WTC11 (cell line): ENCODE measurements around the gene PRKD1. TPM values are rescaled to one million over a fixed set of nuclear protein-coding genes. Genes with fewer than 3 reads are reported as not detected.

ENCODE experiments used
- ATAC-seq: fragments of 200-7000 bp; cut with Tn5 transposase; 2 replicates; pipeline ENCODE4 v1.10.0; 2021; ENCODE audit warnings: mild to moderate bottlenecking, moderate library complexity
- CTCF ChIA-PET: fragments of 300-600 bp; sonication (Branson Sonifier 250); formaldehyde crosslinking; loops from one replicate; lab custom pipeline; 2021; ENCODE audit warnings: antibody characterized with exemption; lab: Charles Lee
- POLR2A ChIA-PET: fragments of 350-600 bp; sonication (Branson Sonifier 250); formaldehyde crosslinking; loops from one replicate; lab custom pipeline; 2021; ENCODE audit warnings: antibody characterized with exemption; lab: Charles Lee
- DNase-seq: peaks from one replicate; pipeline ENCODE4 v3.0.0; 2021; ENCODE audit warnings: low spot score
- H3K27ac Mint-ChIP-seq: 2 replicates; pipeline ENCODE4 v1.8.0; 2021; ENCODE audit warnings: mixed read lengths
- H3K27me3 Mint-ChIP-seq: 2 replicates; pipeline ENCODE4 v1.8.0; 2021; ENCODE audit warnings: low read depth, mild to moderate bottlenecking, moderate library complexity, mixed read lengths
- H3K36me3 Mint-ChIP-seq: 2 replicates; pipeline ENCODE4 v1.8.0; 2021; ENCODE audit warnings: mixed read lengths
- H3K4me1 Mint-ChIP-seq: 2 replicates; pipeline ENCODE4 v1.8.0; 2022; ENCODE audit warnings: mixed read lengths
- H3K4me3 Mint-ChIP-seq: 2 replicates; pipeline ENCODE4 v1.8.0; 2021; ENCODE audit warnings: mild to moderate bottlenecking, moderate library complexity, mixed read lengths
- H3K9me3 Mint-ChIP-seq: 2 replicates; pipeline ENCODE4 v1.8.0; 2021; ENCODE audit warnings: mixed read lengths
- EMX1 ChIP-seq: fragments of 250-450 bp; sonication (Bioruptor Pico); IDR thresholded peaks from 2 replicates; pipeline ENCODE4 v1.8.0; 2021; ENCODE audit warnings: mild to moderate bottlenecking
- ETV6 ChIP-seq: sonication (generic); formaldehyde crosslinking; IDR thresholded peaks from 2 replicates; pipeline ENCODE4 v1.8.1; 2022; ENCODE audit warnings: mild to moderate bottlenecking, missing genetic modification reagents
- FOXP1 ChIP-seq: sonication (generic); formaldehyde crosslinking; IDR thresholded peaks from 2 replicates; pipeline ENCODE4 v1.8.0; 2022; ENCODE audit warnings: missing genetic modification reagents, mild to moderate bottlenecking, moderate library complexity, borderline replicate concordance
- GABPB1 ChIP-seq: sonication (generic); formaldehyde crosslinking; IDR thresholded peaks from 2 replicates; pipeline ENCODE4 v1.8.1; 2023; ENCODE audit warnings: mild to moderate bottlenecking, missing genetic modification reagents
- GTF2I ChIP-seq: fragments of 250-450 bp; sonication (Bioruptor Pico); conservative IDR thresholded peaks from 2 replicates; pipeline ENCODE4 v1.4.0; 2021; ENCODE audit warnings: mild to moderate bottlenecking
- NFE2L1 ChIP-seq: sonication (generic); formaldehyde crosslinking; IDR thresholded peaks from 2 replicates; pipeline ENCODE4 v1.8.1; 2023; ENCODE audit warnings: missing genetic modification reagents
- NR2C2 ChIP-seq: sonication (generic); formaldehyde crosslinking; IDR thresholded peaks from 2 replicates; pipeline ENCODE4 v1.8.0; 2022; ENCODE audit warnings: mild to moderate bottlenecking, missing genetic modification reagents
- SP1 ChIP-seq: sonication (generic); formaldehyde crosslinking; conservative IDR thresholded peaks from 2 replicates; pipeline ENCODE4 v1.8.1; 2022; ENCODE audit warnings: missing genetic modification reagents
- TEAD1 ChIP-seq: sonication (generic); formaldehyde crosslinking; IDR thresholded peaks from 2 replicates; pipeline ENCODE4 v1.8.0; 2022; ENCODE audit warnings: mild to moderate bottlenecking, missing genetic modification reagents
- total RNA-seq: library from RNA; stranded (reverse); gene quantifications from 3 replicates; pipeline ENCODE4 v1.2.3, GENCODE V29; 2021
- TF ChIP-seq, protein P1 (sequence below): fragments of 250-450 bp; sonication (Bioruptor Pico); IDR thresholded peaks from 2 replicates; pipeline ENCODE4 v1.9.0; 2021; ENCODE audit warnings: mild to moderate bottlenecking
- TF ChIP-seq, protein P2 (sequence below): fragments of 250-450 bp; sonication (Bioruptor Pico); IDR thresholded peaks from 2 replicates; pipeline ENCODE4 v1.9.0; 2021; ENCODE audit warnings: mild to moderate bottlenecking, borderline replicate concordance
- TF ChIP-seq, protein P3 (sequence below): sonication (generic); formaldehyde crosslinking; IDR thresholded peaks from 2 replicates; pipeline ENCODE4 v1.8.1; 2023; ENCODE audit warnings: mild to moderate bottlenecking, missing genetic modification reagents, borderline replicate concordance
- TF ChIP-seq, protein P4 (sequence below): sonication (generic); formaldehyde crosslinking; conservative IDR thresholded peaks from 2 replicates; pipeline ENCODE4 v1.8.1; 2022; ENCODE audit warnings: mild to moderate bottlenecking, missing genetic modification reagents
- TF ChIP-seq, protein P5 (sequence below): sonication (generic); formaldehyde crosslinking; IDR thresholded peaks from 2 replicates; pipeline ENCODE4 v1.8.0; 2022; ENCODE audit warnings: mild to moderate bottlenecking, missing genetic modification reagents

Gene PRKD1
- total RNA-seq, 1 experiment from 2014 or later: 7.6 TPM

DNA sequence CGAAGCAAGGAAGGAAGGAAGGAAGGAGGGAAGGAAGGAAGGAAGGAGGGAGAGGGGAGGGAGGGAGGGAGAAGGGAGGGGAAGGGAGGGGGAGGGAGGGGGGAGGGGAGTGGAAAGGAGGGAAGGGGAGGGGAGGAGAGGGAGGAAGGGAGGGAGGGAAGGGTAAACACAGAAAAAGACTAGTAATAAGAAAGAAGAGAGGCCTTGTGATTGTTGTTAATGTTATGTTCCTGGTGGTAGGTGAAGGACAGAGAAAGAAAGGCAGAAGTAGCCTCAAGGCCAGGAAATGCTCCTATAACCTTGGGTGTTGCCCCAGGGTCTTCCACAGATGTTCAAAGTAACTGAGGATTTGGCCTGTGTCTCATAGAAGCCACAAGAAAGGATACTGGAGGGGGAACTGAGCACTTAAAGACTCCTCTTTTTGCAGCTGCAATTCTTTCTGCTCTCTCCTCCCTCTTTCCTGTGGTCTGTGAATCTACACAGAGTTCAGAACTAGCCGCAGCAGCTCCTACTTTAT is 164.2 kb downstream of the PRKD1 start:
- ChIA-PET CTCF (interaction anchor here (0.6 kb wide), 2 partner anchors 29 to 37 kb away, joined by 3 to 5 read pairs; no protein-coding TSS in a partner anchor), POLR2A (no interaction called here)
- Mint-ChIP-seq H3K36me3 (no peaks in the 10 kb centered on the region; the same call in 1 of the 2 replicates), H3K4me3 (no peak overlapping the region), H3K27ac (peak overlapping the region; percentile 93), H3K27me3 (no peaks in the 10 kb centered on the region), H3K9me3 (peaks cover 6% of the 10 kb centered on the region; the same call in 1 of the 2 replicates), H3K4me1 (peaks cover 39% of the 10 kb centered on the region)
- ATAC-seq (no peak), DNase-seq (no peak)
- no peak for TF ChIP-seq GTF2I (CRISPR knock-in tag)
- TF ChIP-seq EMX1 (CRISPR knock-in tag): no peak
- no peak for TF ChIP-seq SP1
- TF ChIP-seq TEAD1 (CRISPR knock-in tag): no peak
- TF ChIP-seq, protein P1, sequence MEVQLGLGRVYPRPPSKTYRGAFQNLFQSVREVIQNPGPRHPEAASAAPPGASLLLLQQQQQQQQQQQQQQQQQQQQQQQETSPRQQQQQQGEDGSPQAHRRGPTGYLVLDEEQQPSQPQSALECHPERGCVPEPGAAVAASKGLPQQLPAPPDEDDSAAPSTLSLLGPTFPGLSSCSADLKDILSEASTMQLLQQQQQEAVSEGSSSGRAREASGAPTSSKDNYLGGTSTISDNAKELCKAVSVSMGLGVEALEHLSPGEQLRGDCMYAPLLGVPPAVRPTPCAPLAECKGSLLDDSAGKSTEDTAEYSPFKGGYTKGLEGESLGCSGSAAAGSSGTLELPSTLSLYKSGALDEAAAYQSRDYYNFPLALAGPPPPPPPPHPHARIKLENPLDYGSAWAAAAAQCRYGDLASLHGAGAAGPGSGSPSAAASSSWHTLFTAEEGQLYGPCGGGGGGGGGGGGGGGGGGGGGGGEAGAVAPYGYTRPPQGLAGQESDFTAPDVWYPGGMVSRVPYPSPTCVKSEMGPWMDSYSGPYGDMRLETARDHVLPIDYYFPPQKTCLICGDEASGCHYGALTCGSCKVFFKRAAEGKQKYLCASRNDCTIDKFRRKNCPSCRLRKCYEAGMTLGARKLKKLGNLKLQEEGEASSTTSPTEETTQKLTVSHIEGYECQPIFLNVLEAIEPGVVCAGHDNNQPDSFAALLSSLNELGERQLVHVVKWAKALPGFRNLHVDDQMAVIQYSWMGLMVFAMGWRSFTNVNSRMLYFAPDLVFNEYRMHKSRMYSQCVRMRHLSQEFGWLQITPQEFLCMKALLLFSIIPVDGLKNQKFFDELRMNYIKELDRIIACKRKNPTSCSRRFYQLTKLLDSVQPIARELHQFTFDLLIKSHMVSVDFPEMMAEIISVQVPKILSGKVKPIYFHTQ (CRISPR knock-in tag): no peak
- no peak for TF ChIP-seq NR2C2 (CRISPR knock-in tag)
- no peak for TF ChIP-seq NFE2L1 (CRISPR knock-in tag)
- TF ChIP-seq, protein P2, sequence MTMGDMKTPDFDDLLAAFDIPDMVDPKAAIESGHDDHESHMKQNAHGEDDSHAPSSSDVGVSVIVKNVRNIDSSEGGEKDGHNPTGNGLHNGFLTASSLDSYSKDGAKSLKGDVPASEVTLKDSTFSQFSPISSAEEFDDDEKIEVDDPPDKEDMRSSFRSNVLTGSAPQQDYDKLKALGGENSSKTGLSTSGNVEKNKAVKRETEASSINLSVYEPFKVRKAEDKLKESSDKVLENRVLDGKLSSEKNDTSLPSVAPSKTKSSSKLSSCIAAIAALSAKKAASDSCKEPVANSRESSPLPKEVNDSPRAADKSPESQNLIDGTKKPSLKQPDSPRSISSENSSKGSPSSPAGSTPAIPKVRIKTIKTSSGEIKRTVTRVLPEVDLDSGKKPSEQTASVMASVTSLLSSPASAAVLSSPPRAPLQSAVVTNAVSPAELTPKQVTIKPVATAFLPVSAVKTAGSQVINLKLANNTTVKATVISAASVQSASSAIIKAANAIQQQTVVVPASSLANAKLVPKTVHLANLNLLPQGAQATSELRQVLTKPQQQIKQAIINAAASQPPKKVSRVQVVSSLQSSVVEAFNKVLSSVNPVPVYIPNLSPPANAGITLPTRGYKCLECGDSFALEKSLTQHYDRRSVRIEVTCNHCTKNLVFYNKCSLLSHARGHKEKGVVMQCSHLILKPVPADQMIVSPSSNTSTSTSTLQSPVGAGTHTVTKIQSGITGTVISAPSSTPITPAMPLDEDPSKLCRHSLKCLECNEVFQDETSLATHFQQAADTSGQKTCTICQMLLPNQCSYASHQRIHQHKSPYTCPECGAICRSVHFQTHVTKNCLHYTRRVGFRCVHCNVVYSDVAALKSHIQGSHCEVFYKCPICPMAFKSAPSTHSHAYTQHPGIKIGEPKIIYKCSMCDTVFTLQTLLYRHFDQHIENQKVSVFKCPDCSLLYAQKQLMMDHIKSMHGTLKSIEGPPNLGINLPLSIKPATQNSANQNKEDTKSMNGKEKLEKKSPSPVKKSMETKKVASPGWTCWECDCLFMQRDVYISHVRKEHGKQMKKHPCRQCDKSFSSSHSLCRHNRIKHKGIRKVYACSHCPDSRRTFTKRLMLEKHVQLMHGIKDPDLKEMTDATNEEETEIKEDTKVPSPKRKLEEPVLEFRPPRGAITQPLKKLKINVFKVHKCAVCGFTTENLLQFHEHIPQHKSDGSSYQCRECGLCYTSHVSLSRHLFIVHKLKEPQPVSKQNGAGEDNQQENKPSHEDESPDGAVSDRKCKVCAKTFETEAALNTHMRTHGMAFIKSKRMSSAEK (CRISPR knock-in tag): no peak
- no peak for TF ChIP-seq GABPB1 (CRISPR knock-in tag)
- TF ChIP-seq ETV6 (CRISPR knock-in tag): no peak

DNA sequence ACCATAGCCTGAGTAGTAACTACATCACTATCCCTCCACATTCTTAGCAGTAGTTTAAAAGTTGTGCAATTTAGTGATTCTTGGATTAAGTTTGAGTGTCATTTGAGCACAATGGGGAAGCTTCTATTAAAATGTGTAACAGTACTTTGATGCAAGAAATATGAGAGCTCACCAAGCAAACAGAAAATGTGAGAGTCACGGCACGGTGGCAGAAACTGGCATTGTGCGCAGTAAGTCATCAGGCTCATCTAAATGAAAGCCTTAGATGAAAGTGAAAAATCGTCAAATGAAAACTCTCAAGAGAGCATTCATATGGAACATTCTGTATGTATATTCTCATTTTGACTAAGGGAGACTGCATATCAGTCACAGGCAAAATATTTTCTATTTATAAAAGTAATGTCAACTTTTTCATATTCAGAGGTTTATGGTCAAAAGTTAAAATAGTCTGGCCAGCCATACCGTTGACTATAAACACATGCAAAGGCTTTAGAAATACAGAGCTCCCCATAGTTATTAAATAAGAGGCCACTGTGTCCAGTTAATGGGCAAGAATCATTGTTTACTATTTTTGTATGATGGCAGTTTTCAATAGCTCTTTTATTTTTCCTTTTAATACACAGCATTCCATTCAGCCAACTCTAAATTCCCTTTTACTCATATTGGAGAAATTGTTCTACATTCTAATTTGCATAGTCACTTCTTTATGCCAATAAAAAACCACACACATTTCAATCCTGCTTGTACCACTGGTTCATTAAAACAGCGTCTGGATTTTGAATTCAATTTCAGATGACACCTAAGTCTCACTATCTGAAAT is 167.9 kb downstream of the PRKD1 start:
- H3K4me3 Mint-ChIP-seq: no peak overlapping the region
- H3K27me3 Mint-ChIP-seq: no peaks in the 10 kb centered on the region
- TF ChIP-seq, protein P3, sequence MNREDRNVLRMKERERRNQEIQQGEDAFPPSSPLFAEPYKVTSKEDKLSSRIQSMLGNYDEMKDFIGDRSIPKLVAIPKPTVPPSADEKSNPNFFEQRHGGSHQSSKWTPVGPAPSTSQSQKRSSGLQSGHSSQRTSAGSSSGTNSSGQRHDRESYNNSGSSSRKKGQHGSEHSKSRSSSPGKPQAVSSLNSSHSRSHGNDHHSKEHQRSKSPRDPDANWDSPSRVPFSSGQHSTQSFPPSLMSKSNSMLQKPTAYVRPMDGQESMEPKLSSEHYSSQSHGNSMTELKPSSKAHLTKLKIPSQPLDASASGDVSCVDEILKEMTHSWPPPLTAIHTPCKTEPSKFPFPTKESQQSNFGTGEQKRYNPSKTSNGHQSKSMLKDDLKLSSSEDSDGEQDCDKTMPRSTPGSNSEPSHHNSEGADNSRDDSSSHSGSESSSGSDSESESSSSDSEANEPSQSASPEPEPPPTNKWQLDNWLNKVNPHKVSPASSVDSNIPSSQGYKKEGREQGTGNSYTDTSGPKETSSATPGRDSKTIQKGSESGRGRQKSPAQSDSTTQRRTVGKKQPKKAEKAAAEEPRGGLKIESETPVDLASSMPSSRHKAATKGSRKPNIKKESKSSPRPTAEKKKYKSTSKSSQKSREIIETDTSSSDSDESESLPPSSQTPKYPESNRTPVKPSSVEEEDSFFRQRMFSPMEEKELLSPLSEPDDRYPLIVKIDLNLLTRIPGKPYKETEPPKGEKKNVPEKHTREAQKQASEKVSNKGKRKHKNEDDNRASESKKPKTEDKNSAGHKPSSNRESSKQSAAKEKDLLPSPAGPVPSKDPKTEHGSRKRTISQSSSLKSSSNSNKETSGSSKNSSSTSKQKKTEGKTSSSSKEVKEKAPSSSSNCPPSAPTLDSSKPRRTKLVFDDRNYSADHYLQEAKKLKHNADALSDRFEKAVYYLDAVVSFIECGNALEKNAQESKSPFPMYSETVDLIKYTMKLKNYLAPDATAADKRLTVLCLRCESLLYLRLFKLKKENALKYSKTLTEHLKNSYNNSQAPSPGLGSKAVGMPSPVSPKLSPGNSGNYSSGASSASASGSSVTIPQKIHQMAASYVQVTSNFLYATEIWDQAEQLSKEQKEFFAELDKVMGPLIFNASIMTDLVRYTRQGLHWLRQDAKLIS (CRISPR knock-in tag): no peak
- TF ChIP-seq, protein P4, sequence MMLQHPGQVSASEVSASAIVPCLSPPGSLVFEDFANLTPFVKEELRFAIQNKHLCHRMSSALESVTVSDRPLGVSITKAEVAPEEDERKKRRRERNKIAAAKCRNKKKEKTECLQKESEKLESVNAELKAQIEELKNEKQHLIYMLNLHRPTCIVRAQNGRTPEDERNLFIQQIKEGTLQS (CRISPR knock-in tag): no peak
- no peak for TF ChIP-seq FOXP1 (CRISPR knock-in tag)
- TF ChIP-seq, protein P5, sequence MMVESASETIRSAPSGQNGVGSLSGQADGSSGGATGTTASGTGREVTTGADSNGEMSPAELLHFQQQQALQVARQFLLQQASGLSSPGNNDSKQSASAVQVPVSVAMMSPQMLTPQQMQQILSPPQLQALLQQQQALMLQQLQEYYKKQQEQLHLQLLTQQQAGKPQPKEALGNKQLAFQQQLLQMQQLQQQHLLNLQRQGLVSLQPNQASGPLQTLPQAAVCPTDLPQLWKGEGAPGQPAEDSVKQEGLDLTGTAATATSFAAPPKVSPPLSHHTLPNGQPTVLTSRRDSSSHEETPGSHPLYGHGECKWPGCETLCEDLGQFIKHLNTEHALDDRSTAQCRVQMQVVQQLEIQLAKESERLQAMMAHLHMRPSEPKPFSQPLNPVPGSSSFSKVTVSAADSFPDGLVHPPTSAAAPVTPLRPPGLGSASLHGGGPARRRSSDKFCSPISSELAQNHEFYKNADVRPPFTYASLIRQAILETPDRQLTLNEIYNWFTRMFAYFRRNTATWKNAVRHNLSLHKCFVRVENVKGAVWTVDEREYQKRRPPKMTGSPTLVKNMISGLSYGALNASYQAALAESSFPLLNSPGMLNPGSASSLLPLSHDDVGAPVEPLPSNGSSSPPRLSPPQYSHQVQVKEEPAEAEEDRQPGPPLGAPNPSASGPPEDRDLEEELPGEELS (CRISPR knock-in tag): no peak
- TF ChIP-seq, all 79 proteins: peak for 0
- ChIA-PET CTCF (interaction anchor here (0.7 kb wide), 1 partner anchor 25 kb away, joined by 3 read pairs; no protein-coding TSS in a partner anchor), POLR2A (no interaction called here)
- DNase-seq (no peak), ATAC-seq (no peak)
- no peak overlapping the region for H3K27ac Mint-ChIP-seq
- no peaks in the 10 kb centered on the region; the same call in 1 of the 2 replicates for H3K36me3 Mint-ChIP-seq
- H3K4me1 Mint-ChIP-seq: peaks cover 14% of the 10 kb centered on the region
- H3K9me3 Mint-ChIP-seq: no peaks in the 10 kb centered on the region
